ENCODE measurements around the gene WWOX. TPM values are rescaled to one million over a fixed set of nuclear protein-coding genes. Genes with fewer than 3 reads are reported as not detected.

Gene WWOX
- total RNA-seq, 1 experiment from 2014 or later: 15.6 TPM

DNA sequence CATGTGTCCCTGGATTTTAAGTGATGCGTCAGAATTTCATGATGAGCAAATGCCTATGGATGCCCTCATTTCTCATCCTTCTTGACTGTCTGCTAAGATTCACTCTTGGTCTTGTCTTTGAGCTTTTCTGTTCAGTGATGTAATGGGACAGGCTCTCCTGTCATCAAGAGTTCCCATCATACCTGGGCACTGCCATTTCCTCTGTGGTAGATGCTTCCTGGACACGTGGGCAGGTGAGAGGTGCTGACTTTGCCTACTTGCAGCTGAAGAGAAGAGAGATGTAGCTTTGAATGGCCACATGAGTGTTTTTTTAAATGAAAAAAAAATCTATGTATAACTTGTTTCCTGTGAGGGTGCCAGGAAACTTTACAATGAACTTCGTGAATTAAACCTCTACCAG is 943.4 kb downstream of the WWOX start:
- Histone ChIP-seq H3K27me3 (ENCODE audit: insufficient read depth, low read length) (no peaks in the 10 kb centered on the region), H3K9me3 (ENCODE audit: control insufficient read depth, low read depth, low read length) (no peaks in the 10 kb centered on the region), H3K79me2 (ENCODE audit: insufficient read depth, low read length) (no peaks in the 10 kb centered on the region), H3K4ac (ENCODE audit: low read depth, low read length) (no peak overlapping the region), H3K9ac (ENCODE audit: extremely low read depth, insufficient read length, low read length) (no peak overlapping the region), H2AFZ (ENCODE audit: low read length) (no peak overlapping the region), H2BK20ac (ENCODE audit: low read depth, low read length, poor library complexity, severe bottlenecking) (no peak overlapping the region), H3K23me2 (ENCODE audit: insufficient read length, low read depth, low read length, poor library complexity, severe bottlenecking) (no peaks in the 10 kb centered on the region), H2BK12ac (ENCODE audit: insufficient read length, low read depth, low read length) (no peak overlapping the region), H3K27ac (ENCODE audit: insufficient read length, low read depth, low read length) (no peak overlapping the region), H3K4me2 (ENCODE audit: insufficient read depth, insufficient read length, low read length) (no peak overlapping the region), H4K91ac (ENCODE audit: insufficient read length, low read depth, low read length) (no peak overlapping the region), H3K18ac (ENCODE audit: insufficient read length, low read depth, low read length) (no peak overlapping the region), H3K56ac (ENCODE audit: insufficient read length, low read depth, low read length) (no peak overlapping the region), H2BK5ac (ENCODE audit: insufficient read length, low read length) (no peak overlapping the region), H2AK5ac (ENCODE audit: insufficient read length, low read length) (no peak overlapping the region), H3K23ac (ENCODE audit: insufficient read length, low read depth, low read length) (no peak overlapping the region), H4K5ac (ENCODE audit: insufficient read length, low read depth, low read length) (no peak overlapping the region), H3K79me1 (ENCODE audit: insufficient read depth, low read depth, low read length, poor library complexity, severe bottlenecking) (no peaks in the 10 kb centered on the region), H2BK15ac (ENCODE audit: low read depth, low read length) (no peak overlapping the region), H3K4me1 (ENCODE audit: insufficient read depth, low read length) (no peaks in the 10 kb centered on the region), H2BK120ac (ENCODE audit: low read depth, low read length, poor library complexity, severe bottlenecking) (no peak overlapping the region), H3T11ph (ENCODE audit: low read length) (no peak overlapping the region), H4K20me1 (ENCODE audit: control insufficient read depth, insufficient read depth, insufficient read length) (no peaks in the 10 kb centered on the region), H4K8ac (replicated peaks; ENCODE audit: insufficient read length, low read depth, low read length) (no peak overlapping the region), H3K14ac (ENCODE audit: insufficient read depth, low read length) (no peak overlapping the region)
- no CpG with 5 or more reads among the region's 3 CpGs for WGBS (ENCODE audit: extremely low coverage, insufficient read length, low lambda C conversion rate)
- H3K9me3 Mint-ChIP-seq: no peaks in the 10 kb centered on the region
- no peaks in the 10 kb centered on the region; the same call in 1 of the 2 replicates for H3K27me3 Mint-ChIP-seq (ENCODE audit: low read depth)
- no peak overlapping the region for H3K27ac Mint-ChIP-seq
- no peak for DNase-seq
- no peak overlapping the region for H3K4me3 Mint-ChIP-seq
- TF ChIP-seq CTCF (conservative IDR thresholded peaks at IDR 0.05): no peak
- peaks cover 8 to 11% of the 10 kb centered on the region in 2 experiments for H3K4me1 Mint-ChIP-seq
- no peaks in the 10 kb centered on the region for H3K36me3 Mint-ChIP-seq (ENCODE audit: insufficient read depth in 1 of 3, low read depth in 3 of 3)
